T-cell (primary cell): Measurements from ENCODE around the gene PIP5K1A. TPM values are rescaled to one million over a fixed set of nuclear protein-coding genes. Genes with fewer than 3 reads are reported as not detected.

ENCODE experiments used
- ATAC-seq, 4 experiments: fragments of 200-7000 bp in 3 of 4; fragments of 150-1000 bp in 1 of 4; cut with Tn5 transposase; replicated peaks in 1 of 4; 1 replicate in 3 of 4; 2 replicates in 1 of 4; pipeline ENCODE4 v1.10.0; 2021; ENCODE audit warnings: moderate library complexity in 3 of 4, mild to moderate bottlenecking in 2 of 4, moderate number of reproducible peaks in 1 of 4
- CTCF ChIA-PET, 2 donors: fragments of 300-600 bp; sonication (Branson Sonifier 250); formaldehyde crosslinking; loops; one replicate each; lab custom pipeline; 2022; ENCODE audit warnings: antibody characterized with exemption in 2 of 2; lab: Charles Lee
- POLR2A ChIA-PET, 2 donors: fragments of 300-600 bp; sonication (Branson Sonifier 250); formaldehyde crosslinking; loops; one replicate each; lab custom pipeline; 2022; ENCODE audit warnings: antibody characterized with exemption in 2 of 2; lab: Charles Lee
- DNase-seq, 35 experiments: peaks; one replicate each; pipeline versions ENCODE4 v3.0.0 to v3.0.0-alpha.2; 2013 to 2023
- H3K27ac ChIP-seq: one replicate; pipeline ENCODE4 v1.5.1; 2013; ENCODE audit warnings: low read length
- H3K27me3 ChIP-seq, 2 experiments: replicated peaks in 1 of 2; 1 replicate in 1 of 2; 2 replicates in 1 of 2; pipeline versions ENCODE4 v1.6.1 to v1.7.0; 2013; ENCODE audit warnings: low read length in 1 of 2, mixed read lengths in 1 of 2; ENCODE audit not compliant: control insufficient read depth in 2 of 2, insufficient read depth in 2 of 2; ENCODE audit errors: extremely low read depth in 1 of 2
- H3K36me3 ChIP-seq, 2 donors: 1 replicate in 1 of 2; 2 replicates in 1 of 2; pipeline versions ENCODE4 v1.6.1 to v1.7.0; 2013; ENCODE audit warnings: low read length in 1 of 2; ENCODE audit not compliant: control insufficient read depth in 2 of 2, insufficient read depth in 1 of 2; ENCODE audit errors: extremely low read depth in 1 of 2
- H3K4me1 ChIP-seq, 2 experiments: 1 replicate in 1 of 2; 2 replicates in 1 of 2; pipeline versions ENCODE4 v1.6.1 to v1.7.0; 2013; ENCODE audit warnings: low read length in 2 of 2, mixed read lengths in 1 of 2; ENCODE audit not compliant: insufficient read depth in 2 of 2, control insufficient read depth in 1 of 2; ENCODE audit errors: extremely low read depth in 1 of 2
- H3K4me3 ChIP-seq, 2 donors: 1 replicate in 1 of 2; 2 replicates in 1 of 2; pipeline versions ENCODE4 v1.5.1 to v1.7.0; 2013; ENCODE audit warnings: mild to moderate bottlenecking in 2 of 2, low read length in 1 of 2, moderate library complexity in 1 of 2; ENCODE audit not compliant: control insufficient read depth in 1 of 2; ENCODE audit errors: extremely low read depth in 1 of 2
- H3K9me3 ChIP-seq: 2 replicates; pipeline ENCODE4 v1.7.0; 2013
- H3K27ac Mint-ChIP-seq, 2 donors: one replicate each; pipeline ENCODE4 v1.8.0; 2020 to 2021; ENCODE audit warnings: mild to moderate bottlenecking in 2 of 2, mixed read lengths in 2 of 2
- H3K27me3 Mint-ChIP-seq, 2 donors: one replicate each; pipeline ENCODE4 v1.8.0; 2021 to 2022; ENCODE audit warnings: mixed read lengths in 2 of 2
- H3K36me3 Mint-ChIP-seq: one replicate; pipeline ENCODE4 v1.8.0; 2021; ENCODE audit warnings: mixed read lengths
- H3K4me1 Mint-ChIP-seq, 3 donors: one replicate each; pipeline ENCODE4 v1.8.0; 2020 to 2022; ENCODE audit warnings: mixed read lengths in 3 of 3, mild to moderate bottlenecking in 1 of 3
- H3K4me3 Mint-ChIP-seq, 3 donors: one replicate each; pipeline ENCODE4 v1.8.0; 2020 to 2022; ENCODE audit warnings: mild to moderate bottlenecking in 3 of 3, mixed read lengths in 3 of 3, moderate library complexity in 3 of 3
- H3K9me3 Mint-ChIP-seq, 3 donors: one replicate each; pipeline ENCODE4 v1.8.0; 2020 to 2022; ENCODE audit warnings: mixed read lengths in 3 of 3
- WGBS: methylation state at CpG from one replicate; pipeline ENCODE4 v1.1.5; 2013; ENCODE audit warnings: missing lambda C conversion rate; ENCODE audit not compliant: insufficient coverage; 5-methylcytosine and 5-hydroxymethylcytosine counted together
- total RNA-seq, 35 experiments: library from RNA in 6 of 35; stranded (reverse) in 6 of 35; fragments of 120-200 nt in 1 of 35; gene quantifications; one replicate each; pipeline versions ENCODE4 v1.2.1 to v1.2.4 and lab custom pipeline; 2013 to 2026

Gene PIP5K1A
- total RNA-seq, 5 donors from 2014 or later (not counting 1 experiment from before 2014, with no cell fraction given) = 39.2 to 52.7 (median 48.0) TPM

DNA sequence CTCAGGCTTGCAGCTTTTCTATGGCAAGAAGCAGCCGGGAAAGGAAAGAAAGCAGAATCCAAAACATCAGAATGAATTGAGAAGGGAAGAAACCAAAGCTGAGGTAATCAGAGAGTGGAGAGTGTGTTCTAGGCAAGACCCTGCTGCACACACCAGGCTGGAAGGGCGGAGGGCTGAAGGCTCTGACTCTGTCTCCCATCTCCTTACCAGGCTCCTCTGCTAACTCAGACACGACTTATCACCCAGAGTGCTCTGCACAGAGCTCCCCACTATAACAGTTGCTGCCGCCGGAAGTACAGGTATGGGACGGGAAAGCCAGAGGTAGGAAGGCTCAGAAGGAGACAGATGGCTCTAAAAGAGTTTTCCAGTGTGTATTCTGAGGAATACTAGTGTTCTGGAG, 31.2 kb upstream of the PIP5K1A start:
- H3K36me3 Mint-ChIP-seq = peaks cover 41% of the 10 kb centered on the region
- H3K9me3 Mint-ChIP-seq = no peaks in the 10 kb centered on the region
- H3K27ac Mint-ChIP-seq = peak overlapping the region; percentile 63 to 98
- 78% methylated on average over 1 of the region's 6 CpGs for WGBS
- ChIA-PET CTCF (interaction anchor here in 1 of 2 donors (1.2 kb wide), 1 partner anchor 173 kb away, joined by 3 read pairs; no protein-coding TSS in a partner anchor), POLR2A (no interaction called here)
- H3K4me3 ChIP-seq = no peak overlapping the region
- H3K4me1 ChIP-seq = peaks cover 7 to 31% of the 10 kb centered on the region in 2 experiments
- H3K27ac ChIP-seq = no peak overlapping the region
- peak overlapping the region; percentile 85 to 99 (median 98) for H3K4me3 Mint-ChIP-seq
- peaks cover 7 to 51% of the 10 kb centered on the region in 2 donors for H3K36me3 ChIP-seq
- no peaks in the 10 kb centered on the region for H3K27me3 ChIP-seq
- peaks cover 43 to 48% (median 45%) of the 10 kb centered on the region in 3 donors for H3K4me1 Mint-ChIP-seq
- no peak for DNase-seq
- ATAC-seq = no peak
- H3K27me3 Mint-ChIP-seq = peaks cover 0 to 3% of the 10 kb centered on the region in 2 donors
- H3K9me3 ChIP-seq = no peaks in the 10 kb centered on the region

DNA sequence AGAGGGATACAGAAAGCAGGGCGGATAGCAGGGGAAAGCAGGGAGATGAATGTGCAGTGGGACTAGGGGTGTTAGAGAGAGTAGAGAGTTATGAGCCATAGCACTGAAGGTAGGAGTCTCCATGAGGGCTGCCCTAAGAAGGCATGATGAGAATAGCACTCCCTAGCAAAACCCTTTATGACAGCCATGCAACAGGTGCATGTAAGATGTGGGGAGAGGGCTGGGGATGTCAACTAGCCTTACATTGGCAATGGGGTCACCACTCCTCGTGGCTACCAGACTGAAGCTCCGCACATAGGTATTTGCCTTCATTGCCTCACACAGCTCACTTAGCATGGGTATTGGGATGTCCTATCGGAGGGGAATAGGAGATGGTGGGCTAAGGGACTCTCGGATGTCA, 27.2 kb upstream of the PIP5K1A start:
- Histone ChIP-seq H3K36me3 (peaks cover 7 to 69% of the 10 kb centered on the region in 2 donors), H3K4me1 (peaks cover 5 to 13% of the 10 kb centered on the region in 2 experiments), H3K4me3 (no peak overlapping the region), H3K9me3 (no peaks in the 10 kb centered on the region), H3K27me3 (no peaks in the 10 kb centered on the region), H3K27ac (no peak overlapping the region)
- ChIA-PET POLR2A (no interaction called here), CTCF (no interaction called here)
- no peak for DNase-seq
- Mint-ChIP-seq H3K9me3 (no peaks in the 10 kb centered on the region), H3K27ac (peak overlapping the region in 1 of 2 donors; percentile 1), H3K36me3 (peaks cover 49% of the 10 kb centered on the region), H3K4me3 (no peak overlapping the region), H3K27me3 (no peaks in the 10 kb centered on the region), H3K4me1 (peaks cover 14 to 19% (median 16%) of the 10 kb centered on the region in 3 donors)
- WGBS = 71% methylated on average over 1 of the region's 5 CpGs
- no peak for ATAC-seq

DNA sequence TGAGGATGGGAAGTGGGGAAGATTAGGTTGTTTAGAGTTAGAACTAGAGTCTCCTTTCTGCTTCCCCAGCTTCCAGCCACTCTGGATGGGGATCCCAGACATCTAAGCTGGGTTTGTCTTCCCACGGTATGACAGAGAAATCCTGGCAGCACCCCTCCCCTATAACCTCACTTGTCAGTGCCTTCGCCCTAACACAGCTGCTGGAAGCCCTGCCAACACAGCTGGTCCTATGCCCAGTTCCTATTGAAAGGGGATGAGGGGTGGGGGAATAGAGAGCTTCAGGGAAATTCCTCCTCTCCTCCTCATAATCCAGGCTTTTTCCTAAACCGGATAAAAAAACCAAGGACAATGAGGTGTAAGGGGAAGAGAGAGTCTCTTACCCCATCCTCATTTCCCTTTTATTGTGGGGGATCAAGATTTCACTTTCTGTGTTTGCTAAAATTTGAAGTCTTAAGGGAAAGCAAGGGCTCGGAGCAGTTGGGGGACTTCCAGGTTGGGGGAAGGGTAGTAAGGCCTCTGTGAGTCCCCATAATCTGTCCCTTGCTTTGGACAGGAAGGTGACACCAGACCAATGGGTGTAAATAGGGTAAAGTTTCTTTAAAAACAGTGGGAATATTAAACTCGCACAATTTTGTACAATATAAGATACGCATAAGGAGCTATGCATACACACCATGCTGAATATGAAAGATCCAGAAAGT, 23.2 kb upstream of the PIP5K1A start:
- 100% methylated on average over 1 of the region's 6 CpGs for WGBS
- Histone ChIP-seq H3K9me3 (no peaks in the 10 kb centered on the region), H3K4me3 (no peak overlapping the region), H3K4me1 (no peaks in the 10 kb centered on the region), H3K27ac (no peak overlapping the region), H3K36me3 (peaks cover 13 to 72% of the 10 kb centered on the region in 2 donors), H3K27me3 (no peaks in the 10 kb centered on the region)
- no peak overlapping the region for H3K4me3 Mint-ChIP-seq
- H3K9me3 Mint-ChIP-seq = no peaks in the 10 kb centered on the region
- H3K27ac Mint-ChIP-seq = peak overlapping the region in 1 of 2 donors; percentile 48
- POLR2A ChIA-PET = interaction anchor here in 1 of 2 donors (0.5 kb wide), 1 partner anchor 54 kb away, joined by 3 read pairs; no protein-coding TSS in a partner anchor
- DNase-seq (no peak), ATAC-seq (no peak)
- H3K27me3 Mint-ChIP-seq = no peaks in the 10 kb centered on the region
- CTCF ChIA-PET = no interaction called here
- H3K36me3 Mint-ChIP-seq = peaks cover 52% of the 10 kb centered on the region
- peaks cover 0 to 10% (median 2%) of the 10 kb centered on the region in 3 donors for H3K4me1 Mint-ChIP-seq

DNA sequence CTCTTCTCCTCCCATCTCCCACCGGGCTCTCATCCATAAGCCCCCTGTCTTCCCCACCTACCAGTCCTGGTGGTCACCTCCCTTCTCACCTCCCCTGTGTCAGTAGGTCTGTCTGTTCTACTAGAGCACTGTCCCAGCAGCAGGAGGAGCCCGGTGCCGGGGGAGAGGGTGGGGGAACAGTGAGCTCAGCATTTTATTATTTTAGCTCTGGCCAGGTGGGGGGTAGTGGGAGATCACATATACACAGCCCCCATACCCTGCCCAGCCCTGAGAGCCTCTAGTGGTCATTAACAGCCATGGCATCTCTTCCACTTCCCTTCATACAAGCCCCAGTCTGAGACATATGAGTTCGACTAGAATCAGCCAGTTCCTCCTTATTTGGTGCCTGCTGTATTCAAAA, 22.5 kb upstream of the PIP5K1A start, which contains the start of gene TMOD4:
Gene TMOD4 (minus strand): TSS at position 119 of the 400 bp plus-strand sequence. CDS start 1,106 bp downstream, outside the sequence.
- peaks cover 51% of the 10 kb centered on the region for H3K36me3 Mint-ChIP-seq
- H3K4me1 ChIP-seq = no peaks in the 10 kb centered on the region
- peaks cover 0 to 10% (median 2%) of the 10 kb centered on the region in 3 donors for H3K4me1 Mint-ChIP-seq
- peaks cover 18 to 70% of the 10 kb centered on the region in 2 donors for H3K36me3 ChIP-seq
- no CpG with 5 or more reads among the region's 4 CpGs for WGBS
- no peak within 1 kb of the TSS for H3K4me3 Mint-ChIP-seq
- no peaks in the 10 kb centered on the region for H3K27me3 ChIP-seq
- H3K27ac ChIP-seq = no peak within 1 kb of the TSS
- DNase-seq (no peak), ATAC-seq (peak in 3 of 4 experiments; percentile 47 to 70 (median 61))
- H3K9me3 Mint-ChIP-seq = no peaks in the 10 kb centered on the region
- H3K27ac Mint-ChIP-seq = peak within 1 kb of the TSS; percentile 34 to 48
- H3K27me3 Mint-ChIP-seq = no peaks in the 10 kb centered on the region
- H3K9me3 ChIP-seq = no peaks in the 10 kb centered on the region
- CTCF ChIA-PET = interaction anchor here in 1 of 2 donors (0.7 kb wide), 3 partner anchors 28 to 151 kb away, joined by 3 read pairs; no protein-coding TSS in a partner anchor
- POLR2A ChIA-PET = interaction anchor here in 1 of 2 donors (0.5 kb wide), 2 partner anchors 14 to 53 kb away, joined by 3 to 5 read pairs; partner anchors contain the start of gene VPS72
- no peak within 1 kb of the TSS for H3K4me3 ChIP-seq

DNA sequence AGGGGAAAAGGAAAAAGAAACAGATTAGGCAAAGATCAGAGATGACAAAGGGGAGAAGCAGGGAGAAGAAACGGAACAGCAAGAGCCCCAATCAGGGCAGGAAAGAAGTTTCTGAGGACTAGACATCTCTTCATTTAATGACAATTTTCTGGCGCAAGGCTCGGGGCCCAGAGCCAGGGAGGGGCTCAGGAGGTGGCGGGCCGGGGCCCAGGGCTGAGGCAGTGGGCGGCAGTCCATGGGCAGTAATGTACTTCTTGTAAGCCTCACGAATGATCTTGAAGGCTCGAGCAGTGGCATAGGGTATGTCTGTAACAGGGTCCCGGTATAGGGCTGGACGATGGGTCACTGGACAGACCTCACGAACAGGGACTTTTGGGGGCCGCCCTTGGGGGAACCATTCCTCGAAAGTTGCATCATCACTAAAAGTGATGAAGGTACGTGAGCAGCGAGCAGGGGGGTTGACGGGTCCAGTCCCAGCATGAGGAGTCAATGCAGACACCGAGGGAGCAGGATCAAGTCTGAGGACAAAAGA, 21.8 kb upstream of the PIP5K1A start:
- ChIA-PET CTCF (interaction anchor here (0.7 to 1.4 kb wide), 5 partner anchors 27 to 150 kb away, joined by 3 to 5 read pairs (median 3); no protein-coding TSS in a partner anchor), POLR2A (interaction anchor here in 1 of 2 donors (0.5 kb wide), 1 partner anchor 13 kb away, joined by 5 read pairs; the partner anchor contains the start of gene VPS72)
- Histone ChIP-seq H3K27ac (no peak overlapping the region), H3K9me3 (no peaks in the 10 kb centered on the region), H3K4me1 (no peaks in the 10 kb centered on the region), H3K4me3 (no peak overlapping the region), H3K27me3 (no peaks in the 10 kb centered on the region), H3K36me3 (peaks cover 18 to 67% of the 10 kb centered on the region in 2 donors)
- DNase-seq (no peak), ATAC-seq (no peak)
- Mint-ChIP-seq H3K4me1 (peaks cover 0 to 10% (median 2%) of the 10 kb centered on the region in 3 donors), H3K27me3 (no peaks in the 10 kb centered on the region), H3K36me3 (peaks cover 53% of the 10 kb centered on the region), H3K4me3 (no peak overlapping the region), H3K9me3 (no peaks in the 10 kb centered on the region), H3K27ac (peak overlapping the region in 1 of 2 donors; percentile 25)
- WGBS = 96% methylated on average over 16 of the region's 17 CpGs

DNA sequence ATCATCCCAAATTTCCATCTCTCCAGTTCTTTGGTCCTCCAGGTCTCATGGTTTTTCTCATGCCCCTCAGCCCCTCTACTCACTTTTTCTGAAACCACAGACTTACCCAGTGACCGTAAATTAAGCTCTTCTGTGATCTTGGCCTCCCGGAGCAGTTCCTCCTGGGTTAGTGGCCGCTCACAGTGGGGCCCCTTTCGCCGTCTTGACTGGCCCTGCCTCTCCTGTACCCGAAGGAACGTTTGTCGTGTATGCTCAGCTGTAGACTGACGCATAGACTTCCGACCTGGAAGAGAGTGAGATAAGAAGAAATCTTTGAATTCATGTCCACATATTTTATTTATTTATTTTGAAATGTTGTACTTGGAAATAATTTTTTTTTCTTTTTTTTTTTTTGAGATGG, 14.1 kb upstream of the PIP5K1A start:
- no peak overlapping the region for H3K27ac Mint-ChIP-seq
- DNase-seq (no peak), ATAC-seq (no peak)
- H3K9me3 Mint-ChIP-seq = no peaks in the 10 kb centered on the region
- peaks cover 17 to 23% (median 21%) of the 10 kb centered on the region in 3 donors for H3K4me1 Mint-ChIP-seq
- CTCF ChIA-PET = no interaction called here
- POLR2A ChIA-PET = interaction anchor here in 1 of 2 donors (0.6 kb wide), 1 partner anchor 133 kb away, joined by 6 read pairs; no protein-coding TSS in a partner anchor
- WGBS = 100% methylated on average over 2 of the region's 10 CpGs
- no peaks in the 10 kb centered on the region for H3K27me3 Mint-ChIP-seq
- H3K4me3 ChIP-seq = no peak overlapping the region
- H3K27me3 ChIP-seq = no peaks in the 10 kb centered on the region
- H3K9me3 ChIP-seq = no peaks in the 10 kb centered on the region
- peaks cover 7 to 8% of the 10 kb centered on the region in 2 experiments for H3K4me1 ChIP-seq
- peaks cover 38% of the 10 kb centered on the region for H3K36me3 Mint-ChIP-seq
- no peak overlapping the region for H3K27ac ChIP-seq
- H3K36me3 ChIP-seq = peaks cover 8 to 55% of the 10 kb centered on the region in 2 donors
- no peak overlapping the region for H3K4me3 Mint-ChIP-seq
